DOHH2 (cell line): ENCODE data around the gene CXCL13.
"Not testable (repeated sequence)": the region's sequence is repeated elsewhere in the genome, so short reads cannot be mapped to it uniquely, and the experiment has no call there.

Experiments
- H3F3A ChIP-seq: fragments of 200-600 bp; sonication (generic), shearing (Covaris generic); 2 replicates; pipeline ENCODE4 v1.6.0; 2016; ENCODE audit warnings: antibody characterized with exemption, mild to moderate bottlenecking; ENCODE audit not compliant: control insufficient read depth, insufficient read depth
- H3K27ac ChIP-seq: fragments of 200-600 bp; sonication (generic); 2 replicates; pipeline ENCODE4 v1.5.1; 2014; ENCODE audit warnings: low read depth, mild to moderate bottlenecking, low read length, moderate library complexity
- H3K27me3 ChIP-seq: fragments of 200-600 bp; sonication (generic); 2 replicates; pipeline ENCODE4 v1.6.1; 2014; ENCODE audit warnings: mild to moderate bottlenecking, low read length, mixed read lengths; ENCODE audit not compliant: control insufficient read depth
- H3K36me3 ChIP-seq: fragments of 200-600 bp; sonication (generic); 2 replicates; pipeline ENCODE4 v1.6.1; 2014; ENCODE audit warnings: mild to moderate bottlenecking, low read length, moderate library complexity, mixed read lengths; ENCODE audit not compliant: control insufficient read depth
- H3K4me1 ChIP-seq: fragments of 200-600 bp; sonication (generic); 2 replicates; pipeline ENCODE4 v1.6.1; 2014; ENCODE audit warnings: mild to moderate bottlenecking, low read length, mixed read lengths; ENCODE audit not compliant: control insufficient read depth
- H3K4me2 ChIP-seq: fragments of 200-600 bp; sonication (generic); 2 replicates; pipeline ENCODE4 v1.6.0; 2014; ENCODE audit warnings: mild to moderate bottlenecking, low read length, moderate library complexity
- H3K4me3 ChIP-seq: fragments of 200-600 bp; sonication (generic); 2 replicates; pipeline ENCODE4 v1.5.1; 2014; ENCODE audit warnings: mild to moderate bottlenecking, low read length, mixed read lengths
- H3K79me2 ChIP-seq: fragments of 200-600 bp; sonication (generic); 2 replicates; pipeline ENCODE4 v1.6.1; 2014; ENCODE audit warnings: mild to moderate bottlenecking, low read length, mixed read lengths; ENCODE audit not compliant: control insufficient read depth
- H3K9me2 ChIP-seq: fragments of 200-600 bp; sonication (generic); replicated peaks from 2 replicates; pipeline ENCODE4 v1.6.1; 2014; ENCODE audit warnings: mild to moderate bottlenecking, low read length, mixed read lengths; ENCODE audit not compliant: control insufficient read depth
- H3K9me3 ChIP-seq: fragments of 200-600 bp; sonication (generic); 2 replicates; pipeline ENCODE4 v1.6.1; 2014; ENCODE audit warnings: antibody characterized with exemption, low read length, mixed read lengths; ENCODE audit not compliant: control insufficient read depth, insufficient read depth
- H4K20me1 ChIP-seq: fragments of 200-600 bp; sonication (generic); 2 replicates; pipeline ENCODE4 v1.6.0; 2014; ENCODE audit warnings: low read depth, mild to moderate bottlenecking, antibody characterized with exemption, low read length, moderate library complexity; ENCODE audit not compliant: control insufficient read depth, insufficient read depth
- EZH2phosphoT487 ChIP-seq: fragments of 200-600 bp; sonication (generic); IDR thresholded peaks from 2 replicates; pipeline ENCODE4 v1.6.1; 2017; ENCODE audit warnings: borderline replicate concordance, mild to moderate bottlenecking, antibody characterized with exemption, low read length, moderate library complexity, mixed read lengths
- TF ChIP-seq, protein P1 (sequence below): fragments of 200-600 bp; sonication (generic); IDR thresholded peaks from one replicate; pipeline ENCODE4 v1.5.1; 2014; ENCODE audit warnings: antibody characterized with exemption, mild to moderate bottlenecking, low read depth, low read length; ENCODE audit not compliant: poor library complexity, severe bottlenecking

CXCL13 gene

DNA sequence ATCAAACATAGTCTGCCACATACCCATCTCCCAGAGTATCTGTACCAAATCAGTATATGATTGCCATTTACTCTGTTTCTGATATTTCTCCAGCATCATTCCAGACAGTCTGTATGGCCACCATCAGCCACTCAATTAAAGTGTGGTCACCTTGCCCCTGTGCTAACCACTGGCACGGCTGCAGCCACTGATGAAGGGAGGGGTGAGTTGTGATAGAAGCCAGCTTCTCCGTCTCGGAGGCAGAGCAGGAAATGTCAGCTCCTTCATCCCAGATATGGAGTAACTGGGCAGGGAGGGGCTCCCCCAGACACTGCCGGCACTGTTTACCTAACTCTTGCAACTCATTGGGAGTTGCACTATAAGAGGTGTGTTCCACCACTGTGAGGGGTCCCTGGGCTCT, 30.3 kb downstream of the CXCL13 start:
- Histone ChIP-seq H3K79me2 (no peaks in the 10 kb centered on the region), H3K27ac (no peak overlapping the region), H3K27me3 (no peaks in the 10 kb centered on the region), H3K4me3 (no peak overlapping the region), H4K20me1 (no peaks in the 10 kb centered on the region), H3F3A (no peaks in the 10 kb centered on the region), H3K9me2 (no peaks in the 10 kb centered on the region), H3K9me3 (no peaks in the 10 kb centered on the region), H3K4me2 (no peak overlapping the region), H3K4me1 (no peaks in the 10 kb centered on the region), H3K36me3 (no peaks in the 10 kb centered on the region)
- TF ChIP-seq EZH2phosphoT487, result no peak
- TF ChIP-seq, protein P1, sequence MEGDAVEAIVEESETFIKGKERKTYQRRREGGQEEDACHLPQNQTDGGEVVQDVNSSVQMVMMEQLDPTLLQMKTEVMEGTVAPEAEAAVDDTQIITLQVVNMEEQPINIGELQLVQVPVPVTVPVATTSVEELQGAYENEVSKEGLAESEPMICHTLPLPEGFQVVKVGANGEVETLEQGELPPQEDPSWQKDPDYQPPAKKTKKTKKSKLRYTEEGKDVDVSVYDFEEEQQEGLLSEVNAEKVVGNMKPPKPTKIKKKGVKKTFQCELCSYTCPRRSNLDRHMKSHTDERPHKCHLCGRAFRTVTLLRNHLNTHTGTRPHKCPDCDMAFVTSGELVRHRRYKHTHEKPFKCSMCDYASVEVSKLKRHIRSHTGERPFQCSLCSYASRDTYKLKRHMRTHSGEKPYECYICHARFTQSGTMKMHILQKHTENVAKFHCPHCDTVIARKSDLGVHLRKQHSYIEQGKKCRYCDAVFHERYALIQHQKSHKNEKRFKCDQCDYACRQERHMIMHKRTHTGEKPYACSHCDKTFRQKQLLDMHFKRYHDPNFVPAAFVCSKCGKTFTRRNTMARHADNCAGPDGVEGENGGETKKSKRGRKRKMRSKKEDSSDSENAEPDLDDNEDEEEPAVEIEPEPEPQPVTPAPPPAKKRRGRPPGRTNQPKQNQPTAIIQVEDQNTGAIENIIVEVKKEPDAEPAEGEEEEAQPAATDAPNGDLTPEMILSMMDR, result no peak

DNA sequence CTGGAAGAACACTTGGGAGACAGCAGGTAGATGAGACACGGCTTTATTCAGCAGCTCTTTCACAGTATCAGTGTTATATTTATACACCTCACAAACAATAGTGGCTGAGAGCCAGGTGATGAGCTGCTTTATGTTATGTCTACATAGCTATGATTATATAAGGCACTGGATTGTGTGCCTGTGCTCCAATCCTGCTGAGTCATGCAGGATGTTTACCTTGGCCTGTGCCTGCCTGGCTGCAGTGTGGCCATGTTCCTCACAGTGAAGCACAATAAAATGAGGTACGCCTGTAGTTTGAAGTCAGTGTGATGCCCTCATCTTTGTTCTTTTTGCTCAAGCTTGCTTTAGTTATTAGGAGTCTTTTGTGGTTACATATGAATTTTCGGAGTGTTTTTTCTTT, 31.3 kb downstream of the CXCL13 start:
- Histone ChIP-seq H3K4me2 (no peak overlapping the region), H3K9me3 (no peaks in the 10 kb centered on the region), H4K20me1 (no peaks in the 10 kb centered on the region), H3K79me2 (no peaks in the 10 kb centered on the region), H3K4me3 (no peak overlapping the region), H3K27ac (no peak overlapping the region), H3F3A (no peaks in the 10 kb centered on the region), H3K27me3 (no peaks in the 10 kb centered on the region), H3K36me3 (no peaks in the 10 kb centered on the region), H3K4me1 (no peaks in the 10 kb centered on the region), H3K9me2 (no peaks in the 10 kb centered on the region)
- no peak for TF ChIP-seq EZH2phosphoT487
- TF ChIP-seq, protein P1, result no peak

DNA sequence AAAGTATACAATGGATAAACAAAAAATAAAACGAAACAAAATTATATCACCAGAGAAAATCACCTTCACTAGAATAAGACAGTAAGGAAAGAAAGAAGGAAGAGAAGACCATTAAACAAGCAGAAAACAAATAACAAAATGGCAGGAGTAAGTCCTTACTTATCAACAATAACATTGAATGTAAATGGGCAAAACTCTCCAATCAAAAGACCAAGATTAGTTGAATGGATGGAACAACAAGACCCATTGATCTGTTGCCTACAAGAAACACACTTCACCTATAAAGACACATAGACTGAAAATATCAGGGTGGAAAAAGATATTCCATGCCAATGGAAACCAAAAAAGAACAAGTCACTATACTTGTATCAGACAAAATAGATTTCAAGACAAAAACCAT, 38.4 kb downstream of the CXCL13 start:
- H3K9me3 ChIP-seq, H3K4me1 ChIP-seq, H3K79me2 ChIP-seq, H4K20me1 ChIP-seq, H3K9me2 ChIP-seq, H3K27ac ChIP-seq, H3K4me2 ChIP-seq, H3K4me3 ChIP-seq, H3K36me3 ChIP-seq, H3K27me3 ChIP-seq, H3F3A ChIP-seq: not testable (repeated sequence)

DNA sequence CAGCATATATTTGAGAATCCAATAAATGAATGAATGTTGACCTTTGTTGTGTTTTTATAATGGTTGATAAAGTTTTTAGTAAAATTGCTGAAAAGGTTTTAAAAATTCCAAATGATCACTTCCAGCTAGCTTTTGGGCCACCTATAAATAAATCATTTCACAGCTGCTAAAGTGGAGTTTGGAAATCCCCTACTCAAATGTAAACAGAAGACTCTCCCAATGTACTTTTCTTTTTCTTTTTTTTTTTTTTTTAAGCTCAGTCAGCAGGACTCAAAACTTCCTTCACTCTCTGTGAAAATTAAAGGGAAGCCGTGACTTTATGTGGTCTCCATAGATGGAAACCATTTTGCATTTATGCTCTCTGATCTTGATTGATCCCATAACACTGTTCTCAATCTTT, 45.2 kb downstream of the CXCL13 start:
- Histone ChIP-seq H3F3A (no peaks in the 10 kb centered on the region), H3K79me2 (no peaks in the 10 kb centered on the region), H3K27me3 (no peaks in the 10 kb centered on the region), H3K4me1 (peaks cover 18% of the 10 kb centered on the region), H3K9me3 (no peaks in the 10 kb centered on the region), H3K9me2 (no peaks in the 10 kb centered on the region; the same call in 1 of the 2 replicates), H3K36me3 (no peaks in the 10 kb centered on the region), H3K4me2 (no peak overlapping the region), H3K4me3 (no peak overlapping the region), H4K20me1 (no peaks in the 10 kb centered on the region), H3K27ac (no peak overlapping the region)
- no peak for TF ChIP-seq EZH2phosphoT487
- TF ChIP-seq, protein P1, result no peak
